Measurements from ENCODE around the gene MIGA2.

The MIGA2 gene

GRCh38 chr9:129080601-129081387 lies 44.4 kb downstream of the MIGA2 start, which contains the start of gene DOLPP1 (continued):
- TF ChIP-seq ZNF518A (tag by site-specific recombination; conservative IDR thresholded peaks at IDR 0.05; ENCODE audit: low read depth) (0 out of 2 replicates have a peak, but pooled peaks have one; percentile 13), ELK4 (IDR thresholded peaks at IDR 0.05; ENCODE audit: borderline replicate concordance, low read depth, low read length) (no peak), ZBTB1 (tag by site-specific recombination; IDR thresholded peaks at IDR 0.05) (no peak), ZNF624 (tag by site-specific recombination; IDR thresholded peaks at IDR 0.05) (no peak), ZSCAN23 (tag by site-specific recombination; IDR thresholded peaks at IDR 0.05) (no peak), GLI4 (tag by site-specific recombination; IDR thresholded peaks at IDR 0.05) (no peak), ZNF266 (tag by site-specific recombination; IDR thresholded peaks at IDR 0.05; ENCODE audit: low read depth) (no peak), ZNF544 (tag by site-specific recombination; IDR thresholded peaks at IDR 0.05) (no peak), ZNF639 (tag by site-specific recombination; IDR thresholded peaks at IDR 0.05) (no peak; the same call in 1 of the 2 replicates), ZEB2 (tag by site-specific recombination; IDR thresholded peaks at IDR 0.05) (peak; percentile 96), ZSCAN16 (tag by site-specific recombination; IDR thresholded peaks at IDR 0.05) (no peak), ZNF626 (tag by site-specific recombination; IDR thresholded peaks at IDR 0.05) (no peak), ZNF157 (tag by site-specific recombination; IDR thresholded peaks at IDR 0.05) (no peak), KLF17 (tag by site-specific recombination; IDR thresholded peaks at IDR 0.05) (0 out of 2 replicates have a peak, but pooled peaks have one; percentile 37), KLF16 (tag by site-specific recombination; IDR thresholded peaks at IDR 0.05) (peak; percentile 77), EGR2 (tag by site-specific recombination; IDR thresholded peaks at IDR 0.05; ENCODE audit: low read depth) (peak; percentile 66), ZNF677 (tag by site-specific recombination; IDR thresholded peaks at IDR 0.05) (no peak), ZNF610 (tag by site-specific recombination; IDR thresholded peaks at IDR 0.05; ENCODE audit: borderline replicate concordance) (no peak), ZFHX2 (tag by site-specific recombination; conservative IDR thresholded peaks at IDR 0.05) (peak; percentile 54), ZFP41 (tag by site-specific recombination; IDR thresholded peaks at IDR 0.05; ENCODE audit: borderline replicate concordance) (no peak), KLF10 (tag by site-specific recombination; IDR thresholded peaks at IDR 0.05) (peak; percentile 99), ZNF37A (tag by site-specific recombination; IDR thresholded peaks at IDR 0.05) (no peak), ZNF239 (tag by site-specific recombination; IDR thresholded peaks at IDR 0.05) (no peak), ZNF132 (tag by site-specific recombination; IDR thresholded peaks at IDR 0.05; ENCODE audit: borderline replicate concordance) (no peak), YY2 (tag by site-specific recombination; IDR thresholded peaks at IDR 0.05) (peak; percentile 98), ZNF747 (tag by site-specific recombination; IDR thresholded peaks at IDR 0.05) (no peak), ZNF561 (tag by site-specific recombination; IDR thresholded peaks at IDR 0.05; ENCODE audit: borderline replicate concordance) (peak; percentile 71; the same call in 1 of the 2 replicates), ZNF18 (tag by site-specific recombination; IDR thresholded peaks at IDR 0.05) (peak; percentile 79), ZNF629 (tag by site-specific recombination; IDR thresholded peaks at IDR 0.05) (0 out of 2 replicates have a peak, but pooled peaks have one; percentile 19)
